ENCODE measurements around the gene CLSTN3.

- TF ChIP-seq ZBTB1 (tag by site-specific recombination; IDR thresholded peaks at IDR 0.05) (no peak), SETDB1 (IDR thresholded peaks at IDR 0.05; ENCODE audit: insufficient read length, low read length) (no peak), PRDM1 (tag by site-specific recombination; IDR thresholded peaks at IDR 0.05) (no peak), ZNF513 (tag by site-specific recombination; IDR thresholded peaks at IDR 0.05) (no peak), REST (tag by site-specific recombination; IDR thresholded peaks at IDR 0.05) (no peak), ZNF18 (tag by site-specific recombination; IDR thresholded peaks at IDR 0.05) (no peak), GLI4 (tag by site-specific recombination; IDR thresholded peaks at IDR 0.05) (no peak), CTCF (tag by site-specific recombination; IDR thresholded peaks at IDR 0.05) (no peak), ZNF121 (tag by site-specific recombination; IDR thresholded peaks at IDR 0.05) (no peak), ZNF362 (tag by site-specific recombination; IDR thresholded peaks at IDR 0.05) (no peak)
Observed at GRCh38 chr12:7101694-7102131, 28.5 kb upstream of the CLSTN3 start.

All from HEK293 (cell line).